HepG2 (cell line): Measurements from ENCODE around the gene PPP1R12B.
"Not testable (repeated sequence)": the region's sequence is repeated elsewhere in the genome, so short reads cannot be mapped to it uniquely, and the experiment has no call there.

Experiments
- CEBPG ChIP-seq: IDR thresholded peaks from 2 replicates; pipeline ENCODE4 v1.6.1; 2016
- CHCHD3 ChIP-seq: sonication (generic); formaldehyde crosslinking; IDR thresholded peaks from 2 replicates; pipeline ENCODE4 v1.8.0; 2022; ENCODE audit warnings: mild to moderate bottlenecking, missing genetic modification reagents, moderate library complexity
- FOSL1 ChIP-seq: sonication (generic); formaldehyde crosslinking; IDR thresholded peaks from 2 replicates; pipeline ENCODE4 v1.9.0; 2021; ENCODE audit warnings: missing genetic modification reagents, borderline replicate concordance
- MTA3 ChIP-seq: sonication (generic); formaldehyde crosslinking; IDR thresholded peaks from 2 replicates; pipeline ENCODE4 v1.4.0; 2020; ENCODE audit warnings: missing genetic modification reagents
- NFE2L2 ChIP-seq: fragments of 150-350 bp; IDR thresholded peaks from 2 replicates; pipeline ENCODE4 v1.6.1; 2014; ENCODE audit warnings: low read length
- POLR2A ChIP-seq, 2 experiments: IDR thresholded peaks; 2 replicates each; pipeline ENCODE4 v1.6.1; 2011; ENCODE audit warnings: low read depth in 2 of 2, low read length in 2 of 2, mild to moderate bottlenecking in 1 of 2, moderate library complexity in 1 of 2; ENCODE audit not compliant: insufficient read depth in 1 of 2
- RAD21 ChIP-seq: fragments of 450-650 bp; formaldehyde crosslinking; IDR thresholded peaks from 2 replicates; pipeline ENCODE4 v1.5.0; 2020; ENCODE audit warnings: mild to moderate bottlenecking
- SMC3 ChIP-seq: IDR thresholded peaks from 2 replicates; pipeline ENCODE4 v1.6.1; 2011; ENCODE audit warnings: low read length, improper control_type of control experiment
- SRSF1 ChIP-seq: fragments of 200-400 bp; formaldehyde crosslinking; optimal IDR thresholded peaks from 2 replicates; pipeline ENCODE3; 2017; ENCODE audit warnings: mild to moderate bottlenecking, low read depth, low read length, moderate library complexity
- ZFX ChIP-seq: sonication (generic); formaldehyde crosslinking; IDR thresholded peaks from 2 replicates; pipeline ENCODE4 v1.4.0; 2020; ENCODE audit warnings: mild to moderate bottlenecking, low read depth, missing genetic modification reagents, moderate library complexity
- ZMYM3 ChIP-seq: sonication (generic); formaldehyde crosslinking; IDR thresholded peaks from 2 replicates; pipeline ENCODE4 v1.5.1; 2020; ENCODE audit warnings: mild to moderate bottlenecking, missing genetic modification reagents
- ZNF354B ChIP-seq: sonication (generic); formaldehyde crosslinking; IDR thresholded peaks from 2 replicates; pipeline ENCODE4 v1.8.0; 2022; ENCODE audit warnings: mild to moderate bottlenecking, missing genetic modification reagents
- TF ChIP-seq, protein P1 (sequence below): sonication (generic); formaldehyde crosslinking; IDR thresholded peaks from 2 replicates; pipeline ENCODE4 v1.5.0; 2020; ENCODE audit warnings: mild to moderate bottlenecking, missing genetic modification reagents, moderate library complexity

DNA sequence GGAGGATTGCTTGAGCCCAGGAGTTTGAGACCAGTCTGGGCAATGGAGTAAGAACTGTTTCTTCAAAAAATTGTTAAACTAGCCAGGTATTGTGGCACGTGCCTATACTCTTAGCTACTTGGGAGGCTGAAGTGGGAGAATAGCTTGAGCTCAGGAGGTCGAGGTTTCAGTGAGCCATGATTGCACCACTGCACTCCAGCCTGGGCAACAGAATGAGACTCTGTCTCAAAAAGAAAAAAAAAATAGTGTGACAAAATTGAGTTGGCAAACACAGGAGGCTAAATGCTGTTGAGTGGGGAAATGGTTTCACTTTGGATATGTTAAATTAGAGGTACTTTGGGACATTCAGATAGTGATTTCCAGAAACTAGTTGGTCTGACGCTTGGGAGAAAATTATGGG lies 197.9 kb downstream of the PPP1R12B start:
- TF ChIP-seq POLR2A (IDR thresholded peaks at IDR 0.05; ENCODE audit: insufficient read depth in 1 of 2, low read depth in 2 of 2, low read length in 2 of 2); FOSL1; ZNF354B (CRISPR knock-in tag); CHCHD3 (CRISPR knock-in tag); SMC3; RAD21 (CRISPR knock-in tag); SRSF1; ZMYM3 (CRISPR knock-in tag); NFE2L2; MTA3 (CRISPR knock-in tag); ZFX; CEBPG (CRISPR knock-in tag): not testable (repeated sequence)
- TF ChIP-seq, protein P1, sequence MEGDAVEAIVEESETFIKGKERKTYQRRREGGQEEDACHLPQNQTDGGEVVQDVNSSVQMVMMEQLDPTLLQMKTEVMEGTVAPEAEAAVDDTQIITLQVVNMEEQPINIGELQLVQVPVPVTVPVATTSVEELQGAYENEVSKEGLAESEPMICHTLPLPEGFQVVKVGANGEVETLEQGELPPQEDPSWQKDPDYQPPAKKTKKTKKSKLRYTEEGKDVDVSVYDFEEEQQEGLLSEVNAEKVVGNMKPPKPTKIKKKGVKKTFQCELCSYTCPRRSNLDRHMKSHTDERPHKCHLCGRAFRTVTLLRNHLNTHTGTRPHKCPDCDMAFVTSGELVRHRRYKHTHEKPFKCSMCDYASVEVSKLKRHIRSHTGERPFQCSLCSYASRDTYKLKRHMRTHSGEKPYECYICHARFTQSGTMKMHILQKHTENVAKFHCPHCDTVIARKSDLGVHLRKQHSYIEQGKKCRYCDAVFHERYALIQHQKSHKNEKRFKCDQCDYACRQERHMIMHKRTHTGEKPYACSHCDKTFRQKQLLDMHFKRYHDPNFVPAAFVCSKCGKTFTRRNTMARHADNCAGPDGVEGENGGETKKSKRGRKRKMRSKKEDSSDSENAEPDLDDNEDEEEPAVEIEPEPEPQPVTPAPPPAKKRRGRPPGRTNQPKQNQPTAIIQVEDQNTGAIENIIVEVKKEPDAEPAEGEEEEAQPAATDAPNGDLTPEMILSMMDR (CRISPR knock-in tag): not testable (repeated sequence)
